ENCODE results near the gene CUZD1. TPM values are rescaled to one million over a fixed set of nuclear protein-coding genes. Genes with fewer than 3 reads are reported as not detected.
"Not testable (repeated sequence)": the region's sequence is repeated elsewhere in the genome, so short reads cannot be mapped to it uniquely, and the experiment has no call there.

CUZD1 gene
- total RNA-seq, 1 donor from 2014 or later, result 0.23 TPM

GRCh38 chr10:122875843-122876466 lies 30.3 kb upstream of the CUZD1 start:
- Histone ChIP-seq H3K27me3 (ENCODE audit: insufficient read depth, low read length) (no peaks in the 10 kb centered on the region), H3K9ac (ENCODE audit: low read length) (no peak overlapping the region), H3K27ac (ENCODE audit: low read depth, low read length) (no peak overlapping the region), H2AFZ (ENCODE audit: low read depth, low read length) (no peak overlapping the region), H3K4me1 (ENCODE audit: insufficient read depth, low read length) (peaks cover 7% of the 10 kb centered on the region), H3K79me2 (ENCODE audit: insufficient read depth, low read length) (peaks cover 57% of the 10 kb centered on the region), H4K20me1 (ENCODE audit: insufficient read depth, low read length) (no peaks in the 10 kb centered on the region), H3K36me3 (ENCODE audit: insufficient read depth, low read length) (no peaks in the 10 kb centered on the region), H3K9me3 (ENCODE audit: insufficient read depth, low read depth, low read length) (no peaks in the 10 kb centered on the region), H3K4me3 (ENCODE audit: insufficient read depth, low read depth, low read length) (no peak overlapping the region), H3K4me2 (ENCODE audit: low read length) (no peak overlapping the region)
- Mint-ChIP-seq H3K4me1 (ENCODE audit: low read depth, unreplicated experiment) (no peaks in the 10 kb centered on the region), H3K9me3 (ENCODE audit: unreplicated experiment) (peaks cover 4% of the 10 kb centered on the region), H3K36me3 (ENCODE audit: low read depth, unreplicated experiment) (no peaks in the 10 kb centered on the region), H3K27ac (ENCODE audit: unreplicated experiment) (no peak overlapping the region), H3K4me3 (ENCODE audit: unreplicated experiment) (no peak overlapping the region), H3K27me3 (ENCODE audit: low read depth, unreplicated experiment) (peaks cover 7% of the 10 kb centered on the region)
- no peak for TF ChIP-seq EZH2 (IDR thresholded peaks at IDR 0.05; ENCODE audit: insufficient read depth, low read length)
- no peak for TF ChIP-seq CTCF (IDR thresholded peaks at IDR 0.05; ENCODE audit: insufficient read depth, low read depth, low read length)
- DNase-seq (ENCODE audit: low read depth) (no peak), FAIRE-seq (no peak)

GRCh38 chr10:122871947-122872346 lies 26.3 kb upstream of the CUZD1 start:
- not testable (repeated sequence) for H3K4me1 Mint-ChIP-seq (ENCODE audit: low read depth, unreplicated experiment); H2AFZ ChIP-seq (ENCODE audit: low read depth, low read length); H3K27me3 ChIP-seq (ENCODE audit: insufficient read depth, low read length); H4K20me1 ChIP-seq (ENCODE audit: insufficient read depth, low read length); H3K9ac ChIP-seq (ENCODE audit: low read length); H3K36me3 Mint-ChIP-seq (ENCODE audit: low read depth, unreplicated experiment); H3K27ac ChIP-seq (ENCODE audit: low read depth, low read length); H3K27me3 Mint-ChIP-seq (ENCODE audit: low read depth, unreplicated experiment); DNase-seq (ENCODE audit: low read depth); H3K4me1 ChIP-seq (ENCODE audit: insufficient read depth, low read length); H3K4me3 ChIP-seq (ENCODE audit: insufficient read depth, low read depth, low read length); FAIRE-seq; H3K4me2 ChIP-seq (ENCODE audit: low read length); H3K36me3 ChIP-seq (ENCODE audit: insufficient read depth, low read length); H3K27ac Mint-ChIP-seq (ENCODE audit: unreplicated experiment); H3K4me3 Mint-ChIP-seq (ENCODE audit: unreplicated experiment); H3K9me3 ChIP-seq (ENCODE audit: insufficient read depth, low read depth, low read length)
- H3K79me2 ChIP-seq (ENCODE audit: insufficient read depth, low read length), result peaks cover 34% of the 10 kb centered on the region
- peaks cover 12% of the 10 kb centered on the region for H3K9me3 Mint-ChIP-seq (ENCODE audit: unreplicated experiment)

GRCh38 chr10:122868768-122869167 lies 23.1 kb upstream of the CUZD1 start:
- H3K4me2 ChIP-seq (ENCODE audit: low read length); H3K4me3 ChIP-seq (ENCODE audit: insufficient read depth, low read depth, low read length); DNase-seq (ENCODE audit: low read depth); H3K27ac Mint-ChIP-seq (ENCODE audit: unreplicated experiment); H3K9ac ChIP-seq (ENCODE audit: low read length); H3K4me3 Mint-ChIP-seq (ENCODE audit: unreplicated experiment); H3K27me3 Mint-ChIP-seq (ENCODE audit: low read depth, unreplicated experiment); H3K36me3 ChIP-seq (ENCODE audit: insufficient read depth, low read length); H3K9me3 ChIP-seq (ENCODE audit: insufficient read depth, low read depth, low read length); H2AFZ ChIP-seq (ENCODE audit: low read depth, low read length); H3K27ac ChIP-seq (ENCODE audit: low read depth, low read length); H4K20me1 ChIP-seq (ENCODE audit: insufficient read depth, low read length); H3K27me3 ChIP-seq (ENCODE audit: insufficient read depth, low read length); H3K36me3 Mint-ChIP-seq (ENCODE audit: low read depth, unreplicated experiment); H3K4me1 Mint-ChIP-seq (ENCODE audit: low read depth, unreplicated experiment); FAIRE-seq: not testable (repeated sequence)
- H3K4me1 ChIP-seq (ENCODE audit: insufficient read depth, low read length), result peaks cover 11% of the 10 kb centered on the region
- peaks cover 16% of the 10 kb centered on the region for H3K9me3 Mint-ChIP-seq (ENCODE audit: unreplicated experiment)
- H3K79me2 ChIP-seq (ENCODE audit: insufficient read depth, low read length), result peaks cover 31% of the 10 kb centered on the region

GRCh38 chr10:122866757-122867482 lies 21.3 kb upstream of the CUZD1 start:
- not testable (repeated sequence) for H3K9me3 ChIP-seq (ENCODE audit: insufficient read depth, low read depth, low read length); H3K27me3 ChIP-seq (ENCODE audit: insufficient read depth, low read length); H3K36me3 ChIP-seq (ENCODE audit: insufficient read depth, low read length); H3K4me3 ChIP-seq (ENCODE audit: insufficient read depth, low read depth, low read length); H3K9ac ChIP-seq (ENCODE audit: low read length); H3K27me3 Mint-ChIP-seq (ENCODE audit: low read depth, unreplicated experiment); H3K36me3 Mint-ChIP-seq (ENCODE audit: low read depth, unreplicated experiment); H4K20me1 ChIP-seq (ENCODE audit: insufficient read depth, low read length); H2AFZ ChIP-seq (ENCODE audit: low read depth, low read length); FAIRE-seq; H3K4me2 ChIP-seq (ENCODE audit: low read length); H3K4me3 Mint-ChIP-seq (ENCODE audit: unreplicated experiment)
- DNase-seq (ENCODE audit: low read depth), result peak; percentile 47
- Mint-ChIP-seq H3K27ac (ENCODE audit: unreplicated experiment) (peak overlapping the region; percentile 75), H3K4me1 (ENCODE audit: low read depth, unreplicated experiment) (peaks cover 11% of the 10 kb centered on the region), H3K9me3 (ENCODE audit: unreplicated experiment) (peaks cover 16% of the 10 kb centered on the region)
- peaks cover 39% of the 10 kb centered on the region for H3K79me2 ChIP-seq (ENCODE audit: insufficient read depth, low read length)
- H3K27ac ChIP-seq (ENCODE audit: low read depth, low read length), result peak overlapping the region; percentile 22
- peaks cover 12% of the 10 kb centered on the region for H3K4me1 ChIP-seq (ENCODE audit: insufficient read depth, low read length)
